Endothelial cell of umbilical vein (primary cell): ENCODE data around the gene JAKMIP3. TPM values are rescaled to one million over a fixed set of nuclear protein-coding genes. Genes with fewer than 3 reads are reported as not detected.

Experiments used
- BruUV-seq: library from RNA; stranded (reverse); fragments of 400-500 nt; replicated peaks from 2 replicates; lab custom pipeline; 2021; lab: Mats Ljungman, UMichigan
- CTCF ChIA-PET: fragments of 300-600, 350-600 bp; sonication (Branson Sonifier 250); formaldehyde crosslinking; loops from one replicate; lab custom pipeline; 2021; ENCODE audit warnings: antibody characterized with exemption, inconsistent platforms; lab: Charles Lee
- POLR2A ChIA-PET: fragments of 300-600, 350-600 bp; sonication (Branson Sonifier 250); formaldehyde crosslinking; loops from one replicate; lab custom pipeline; 2021; ENCODE audit warnings: antibody characterized with exemption, inconsistent platforms; lab: Charles Lee
- DNase-seq: peaks from one replicate; pipeline ENCODE4 v3.0.0-alpha.2; 2011; ENCODE audit warnings: low read depth, low spot score
- FAIRE-seq: peaks from 2 replicates; lab custom pipeline; 2011; peaks lifted over from hg19 to GRCh38; lab: Jason Lieb, UNC
- H2AFZ ChIP-seq: 2 replicates; pipeline ENCODE4 v1.6.0; 2012; ENCODE audit warnings: low read depth, low read length, control low read depth, inconsistent platforms
- H3K27ac ChIP-seq: 2 replicates; pipeline ENCODE4 v1.5.1; 2011; ENCODE audit warnings: low read depth, mild to moderate bottlenecking, control low read depth, low read length, moderate library complexity; ENCODE audit not compliant: insufficient read depth
- H3K27me3 ChIP-seq, 2 experiments: 2 replicates each; pipeline versions ENCODE4 v1.6.0 to v1.6.1; 2011; ENCODE audit warnings: low read length in 2 of 2, mixed read lengths in 1 of 2; ENCODE audit not compliant: control insufficient read depth in 2 of 2, insufficient read depth in 2 of 2
- H3K36me3 ChIP-seq, 2 experiments: 2 replicates in 1 of 2; 3 replicates in 1 of 2; pipeline ENCODE4 v1.5.1; 2011; ENCODE audit warnings: low read length in 2 of 2, mild to moderate bottlenecking in 1 of 2, moderate library complexity in 1 of 2; ENCODE audit not compliant: control insufficient read depth in 2 of 2, insufficient read depth in 2 of 2; ENCODE audit errors: extremely low read depth in 1 of 2
- H3K4me1 ChIP-seq: 3 replicates; pipeline ENCODE4 v1.5.1; 2011; ENCODE audit warnings: mild to moderate bottlenecking, low read length; ENCODE audit not compliant: control insufficient read depth, insufficient read depth; ENCODE audit errors: extremely low read depth
- H3K4me2 ChIP-seq: 2 replicates; pipeline ENCODE4 v1.6.1; 2011; ENCODE audit warnings: low read length, control low read depth, mixed read lengths; ENCODE audit not compliant: insufficient read depth
- H3K4me3 ChIP-seq, 3 experiments: fragments of 200-600 bp in 1 of 3; sonication (generic), shearing (Covaris generic) in 1 of 3; replicated peaks in 1 of 3; 2 replicates each; pipeline ENCODE4 v1.5.1; 2011 to 2016; ENCODE audit warnings: control low read depth in 3 of 3, low read length in 3 of 3, mild to moderate bottlenecking in 2 of 3, inconsistent platforms in 1 of 3, low read depth in 1 of 3, moderate library complexity in 1 of 3; ENCODE audit not compliant: insufficient read depth in 1 of 3
- H3K79me2 ChIP-seq: 2 replicates; pipeline ENCODE4 v1.6.0; 2012; ENCODE audit warnings: low read length, inconsistent platforms; ENCODE audit not compliant: control insufficient read depth, insufficient read depth
- H3K9ac ChIP-seq: replicated peaks from 2 replicates; pipeline ENCODE3; 2011; ENCODE audit warnings: low read length, control low read depth; ENCODE audit not compliant: insufficient read depth; ENCODE audit errors: extremely low read depth
- H3K9me1 ChIP-seq: replicated peaks from 3 replicates; pipeline ENCODE4 v1.6.0; 2011; ENCODE audit warnings: mild to moderate bottlenecking, low read length; ENCODE audit not compliant: control insufficient read depth, insufficient read depth; ENCODE audit errors: extremely low read depth
- H3K9me3 ChIP-seq: replicated peaks from 2 replicates; pipeline ENCODE4 v1.5.1; 2012; ENCODE audit warnings: low read length, inconsistent platforms; ENCODE audit not compliant: control insufficient read depth, insufficient read depth
- H4K20me1 ChIP-seq: replicated peaks from 2 replicates; pipeline ENCODE3; 2011; ENCODE audit warnings: mild to moderate bottlenecking, low read length; ENCODE audit not compliant: control insufficient read depth, insufficient read depth; ENCODE audit errors: extremely low read depth
- FOS ChIP-seq: IDR thresholded peaks from 2 replicates; pipeline ENCODE4 v1.6.1; 2011; ENCODE audit warnings: mild to moderate bottlenecking, low read length, moderate library complexity, borderline replicate concordance; ENCODE audit not compliant: insufficient read depth
- GATA2 ChIP-seq: IDR thresholded peaks from 2 replicates; pipeline ENCODE4 v1.7.0; 2011; ENCODE audit warnings: low read depth, mild to moderate bottlenecking, moderate library complexity, mixed read lengths, low read length; ENCODE audit not compliant: insufficient read length, insufficient read depth
- JUN ChIP-seq: IDR thresholded peaks from 2 replicates; pipeline ENCODE4 v1.6.1; 2011; ENCODE audit warnings: borderline replicate concordance, low read depth; ENCODE audit not compliant: insufficient read length, insufficient read depth
- MAX ChIP-seq: IDR thresholded peaks from 2 replicates; pipeline ENCODE4 v1.6.1; 2011; ENCODE audit not compliant: insufficient read depth, insufficient read length
- POLR2AphosphoS5 ChIP-seq: IDR thresholded peaks from 2 replicates; pipeline ENCODE4 v1.6.1; 2012; ENCODE audit warnings: low read depth, mild to moderate bottlenecking, control low read depth, low read length, moderate library complexity; ENCODE audit not compliant: insufficient read depth
- dilution Hi-C: fragments of 300-500 bp; cut with MboI; formaldehyde crosslinking; loops from one replicate; pipeline ENCODE4 v1.15.0; 2019; ENCODE audit warnings: low sequenced_read_pairs; ENCODE audit not compliant: extremely low pct_ligation_motif_present
- intact Hi-C: fragments of 100-400 bp; cut with micrococcal nuclease; formaldehyde crosslinking; loops from one replicate; pipeline ENCODE4 v1.10.0; 2022
- polyA plus RNA-seq, 4 experiments: library from polyadenylated mRNA; depleted of rRNA in 3 of 4; stranded (reverse) in 3 of 4; unstranded in 1 of 4; fragments of >200 nt; gene quantifications; 2 replicates each; pipeline versions ENCODE4 v1.2.1 to v1.2.3, GENCODE V29; 2011 to 2012; ENCODE audit warnings: missing spikeins in 1 of 4
- total RNA-seq: library from RNA; stranded (reverse); gene quantifications from 2 replicates; pipeline ENCODE4 v1.2.3, GENCODE V29; 2021
- TF ChIP-seq, protein P1 (sequence below), 2 donors: IDR thresholded peaks; 1 replicate in 1 of 2; 2 replicates in 1 of 2; pipeline ENCODE4 v1.5.1; 2011; ENCODE audit warnings: low read length in 2 of 2, mild to moderate bottlenecking in 2 of 2, moderate library complexity in 2 of 2, control low read depth in 1 of 2, inconsistent platforms in 1 of 2, low read depth in 1 of 2; ENCODE audit not compliant: insufficient read depth in 1 of 2; ENCODE audit errors: extremely low read depth in 1 of 2

JAKMIP3 gene
- total and polyA plus RNA-seq, 2 donors (not counting 3 experiments of a cell fraction or from before 2014, with no cell fraction given) = 0.01 TPM; not detected in 1

- Histone ChIP-seq H3K27me3 (no peaks in the 10 kb centered on the region), H3K27ac (no peak overlapping the region), H3K4me3 (no peak overlapping the region), H3K4me2 (no peak overlapping the region), H3K36me3 (no peaks in the 10 kb centered on the region), H3K9me1 (no peaks in the 10 kb centered on the region), H3K9me3 (no peaks in the 10 kb centered on the region), H3K9ac (no peak overlapping the region), H3K4me1 (no peaks in the 10 kb centered on the region), H4K20me1 (no peaks in the 10 kb centered on the region), H2AFZ (no peak overlapping the region), H3K79me2 (no peaks in the 10 kb centered on the region)
- BruUV-seq = no TSS peak
- no peak for DNase-seq
- TF ChIP-seq GATA2 = no peak
- TF ChIP-seq POLR2AphosphoS5 = no peak
- TF ChIP-seq FOS = no peak
- no peak for TF ChIP-seq JUN
- TF ChIP-seq, protein P1, sequence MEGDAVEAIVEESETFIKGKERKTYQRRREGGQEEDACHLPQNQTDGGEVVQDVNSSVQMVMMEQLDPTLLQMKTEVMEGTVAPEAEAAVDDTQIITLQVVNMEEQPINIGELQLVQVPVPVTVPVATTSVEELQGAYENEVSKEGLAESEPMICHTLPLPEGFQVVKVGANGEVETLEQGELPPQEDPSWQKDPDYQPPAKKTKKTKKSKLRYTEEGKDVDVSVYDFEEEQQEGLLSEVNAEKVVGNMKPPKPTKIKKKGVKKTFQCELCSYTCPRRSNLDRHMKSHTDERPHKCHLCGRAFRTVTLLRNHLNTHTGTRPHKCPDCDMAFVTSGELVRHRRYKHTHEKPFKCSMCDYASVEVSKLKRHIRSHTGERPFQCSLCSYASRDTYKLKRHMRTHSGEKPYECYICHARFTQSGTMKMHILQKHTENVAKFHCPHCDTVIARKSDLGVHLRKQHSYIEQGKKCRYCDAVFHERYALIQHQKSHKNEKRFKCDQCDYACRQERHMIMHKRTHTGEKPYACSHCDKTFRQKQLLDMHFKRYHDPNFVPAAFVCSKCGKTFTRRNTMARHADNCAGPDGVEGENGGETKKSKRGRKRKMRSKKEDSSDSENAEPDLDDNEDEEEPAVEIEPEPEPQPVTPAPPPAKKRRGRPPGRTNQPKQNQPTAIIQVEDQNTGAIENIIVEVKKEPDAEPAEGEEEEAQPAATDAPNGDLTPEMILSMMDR (IDR thresholded peaks at IDR 0.05; ENCODE audit: extremely low read depth in 1 of 2, insufficient read depth in 1 of 2, low read depth in 1 of 2, low read length in 2 of 2) = no peak
- TF ChIP-seq MAX = no peak
- POLR2A ChIA-PET = no interaction called here
- CTCF ChIA-PET = no interaction called here
- dilution Hi-C loops (no loop called here), intact Hi-C loops (no loop called here)
- no peak for FAIRE-seq
Measured at GRCh38 chr10:132110713-132111112, 45.0 kb downstream of the JAKMIP3 start.
